AG08395 (cell line): ENCODE results near the gene METTL6.
A peak's percentile ranks its signal among the peaks of the same experiment; 100 is the strongest.
"Not testable (repeated sequence)": the region's sequence is repeated elsewhere in the genome, so short reads cannot be mapped to it uniquely, and the experiment has no call there.

Experiments
- DNase-seq: peaks from one replicate; pipeline ENCODE4 v3.0.0; 2012; ENCODE audit warnings: mixed read lengths, low spot score

Gene METTL6, protein sequence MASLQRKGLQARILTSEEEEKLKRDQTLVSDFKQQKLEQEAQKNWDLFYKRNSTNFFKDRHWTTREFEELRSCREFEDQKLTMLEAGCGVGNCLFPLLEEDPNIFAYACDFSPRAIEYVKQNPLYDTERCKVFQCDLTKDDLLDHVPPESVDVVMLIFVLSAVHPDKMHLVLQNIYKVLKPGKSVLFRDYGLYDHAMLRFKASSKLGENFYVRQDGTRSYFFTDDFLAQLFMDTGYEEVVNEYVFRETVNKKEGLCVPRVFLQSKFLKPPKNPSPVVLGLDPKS

DNA sequence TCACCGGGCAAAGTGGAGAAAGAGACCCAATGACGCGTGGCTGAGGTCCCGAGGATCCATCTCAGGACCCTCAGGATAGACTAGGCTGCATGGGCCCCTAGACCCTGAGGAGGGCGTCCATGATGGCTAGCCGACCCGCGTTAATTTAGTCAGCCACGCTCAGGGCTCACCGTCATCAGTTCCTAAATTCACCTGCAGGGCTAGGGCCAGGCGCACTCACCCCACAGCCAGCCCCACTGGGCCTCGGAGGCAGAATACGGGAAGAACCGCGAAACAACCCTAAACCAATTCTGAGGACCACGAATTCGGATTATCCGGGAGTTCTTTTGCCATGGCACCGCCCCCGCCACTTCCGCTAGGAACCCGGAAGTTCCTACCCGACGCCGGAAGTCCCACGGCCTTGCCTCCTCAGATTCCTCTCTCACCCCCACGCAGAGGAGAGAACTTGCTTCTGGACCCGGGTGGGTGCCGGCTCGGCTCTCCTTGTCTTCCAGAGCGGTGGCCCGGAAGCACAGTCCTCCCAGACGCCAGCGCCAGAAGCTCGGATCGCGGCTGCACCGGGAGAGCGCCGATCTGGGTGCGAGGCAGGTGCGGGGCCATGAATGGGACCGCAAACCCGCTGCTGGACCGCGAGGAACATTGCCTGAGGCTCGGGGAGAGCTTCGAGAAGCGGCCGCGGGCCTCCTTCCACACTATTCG lies at the start of gene METTL6, which contains the start of gene EAF1:
TSS of gene METTL6 (minus strand) at position 363 of the 699 bp plus-strand sequence. CDS start 1,033 bp downstream, outside the sequence.
TSS of gene EAF1 (plus strand) at position 417 of the 699 bp plus-strand sequence. CDS start at position 599, 182 bp downstream.
- peak; percentile 92 for DNase-seq

DNA sequence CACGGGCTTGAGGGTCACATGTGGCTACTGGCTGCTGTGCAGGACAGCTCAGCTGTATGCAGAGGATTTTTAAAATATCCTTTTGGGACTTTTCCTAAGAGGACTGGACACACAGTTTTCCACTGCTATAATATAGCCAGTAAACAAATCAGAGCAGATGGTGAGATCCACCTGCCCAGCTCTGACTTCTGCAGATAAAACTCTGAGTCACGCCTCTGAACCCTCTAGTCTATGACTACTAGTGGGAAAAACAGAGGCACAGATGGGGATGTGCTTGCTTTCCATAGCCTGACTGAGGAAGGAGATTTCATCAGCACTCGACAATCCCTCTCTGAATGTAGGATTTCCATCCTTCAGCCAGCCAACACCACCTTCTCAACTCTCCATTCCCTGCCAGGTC lies 49.0 kb upstream of the METTL6 start:
- DNase-seq: peak; percentile 29

DNA sequence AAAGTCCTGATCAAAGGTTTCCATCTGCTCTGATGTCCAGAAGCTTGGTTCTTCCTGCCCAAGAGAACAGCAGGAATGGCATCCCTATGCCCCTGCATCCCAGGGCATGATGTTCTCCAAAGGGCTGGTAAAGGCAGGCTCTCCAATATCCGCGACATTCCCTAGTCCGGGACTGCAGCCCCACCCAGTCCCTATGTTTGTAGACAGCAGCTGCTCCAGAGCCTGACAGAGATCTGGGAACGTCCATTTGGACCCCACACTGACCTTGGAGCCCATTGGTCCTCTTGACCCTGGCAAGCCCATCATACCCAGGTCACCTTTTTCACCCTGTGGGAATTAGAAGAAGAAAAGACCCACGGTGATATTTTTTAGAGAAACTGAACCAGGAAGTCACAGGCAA lies 47.8 kb upstream of the METTL6 start:
- no peak for DNase-seq

DNA sequence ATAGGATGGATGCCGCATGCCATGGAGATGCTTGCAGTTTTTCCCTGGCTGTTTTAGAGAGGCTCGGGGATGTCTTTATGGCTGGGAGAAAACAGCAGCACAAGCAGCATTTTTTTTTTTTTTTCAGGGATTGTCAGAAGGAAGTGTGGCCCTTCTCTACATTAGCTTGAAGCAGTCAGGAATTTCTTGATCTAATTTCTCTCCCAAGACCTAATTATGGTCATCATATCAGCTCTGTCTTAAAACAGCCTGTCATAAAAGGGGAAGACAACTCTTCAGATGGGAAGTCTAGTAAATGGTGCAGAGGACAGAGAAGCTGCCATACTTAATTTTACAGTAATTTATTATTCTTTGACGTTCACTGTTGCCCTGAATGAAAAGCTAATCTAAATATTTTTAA lies 44.5 kb upstream of the METTL6 start:
- DNase-seq: no peak

DNA sequence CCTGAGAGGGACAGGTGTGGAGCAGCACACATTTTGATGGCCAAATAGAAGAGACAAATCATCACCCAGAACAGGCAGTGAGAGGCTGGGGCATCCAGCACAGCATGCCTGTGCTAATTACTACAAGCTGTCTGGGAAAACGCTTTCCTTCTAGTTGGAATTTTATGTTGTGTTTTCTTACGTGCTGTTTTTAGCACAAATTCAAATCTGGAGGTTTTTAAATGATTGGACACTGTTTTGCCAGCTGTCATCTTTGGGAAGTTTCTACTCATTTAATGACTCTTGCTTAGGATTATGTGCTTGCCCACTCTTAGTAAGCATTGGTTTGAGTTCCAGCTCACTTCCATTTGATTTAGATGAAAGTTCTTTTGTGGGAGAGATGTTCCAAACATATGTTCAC lies 43.5 kb upstream of the METTL6 start:
- no peak for DNase-seq

DNA sequence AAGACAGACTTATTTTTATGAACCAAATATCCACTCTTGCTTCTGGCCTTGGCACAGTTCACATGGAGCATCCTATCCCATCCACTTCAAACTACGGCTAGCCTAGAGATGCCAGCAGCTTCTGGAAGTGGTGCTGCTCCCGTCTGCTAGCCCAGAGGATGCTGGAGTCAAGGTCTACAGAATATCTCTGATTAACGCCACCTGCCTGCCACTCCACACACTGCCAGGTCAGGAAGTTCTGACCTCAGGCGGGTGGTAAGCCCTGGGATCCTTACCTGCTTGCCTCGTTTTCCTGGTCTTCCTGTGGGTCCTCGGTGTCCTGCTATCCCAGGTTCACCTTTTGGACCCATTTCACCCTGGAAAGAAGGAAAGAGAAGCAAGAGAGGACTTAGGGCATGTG lies 42.9 kb upstream of the METTL6 start:
- DNase-seq: no peak

DNA sequence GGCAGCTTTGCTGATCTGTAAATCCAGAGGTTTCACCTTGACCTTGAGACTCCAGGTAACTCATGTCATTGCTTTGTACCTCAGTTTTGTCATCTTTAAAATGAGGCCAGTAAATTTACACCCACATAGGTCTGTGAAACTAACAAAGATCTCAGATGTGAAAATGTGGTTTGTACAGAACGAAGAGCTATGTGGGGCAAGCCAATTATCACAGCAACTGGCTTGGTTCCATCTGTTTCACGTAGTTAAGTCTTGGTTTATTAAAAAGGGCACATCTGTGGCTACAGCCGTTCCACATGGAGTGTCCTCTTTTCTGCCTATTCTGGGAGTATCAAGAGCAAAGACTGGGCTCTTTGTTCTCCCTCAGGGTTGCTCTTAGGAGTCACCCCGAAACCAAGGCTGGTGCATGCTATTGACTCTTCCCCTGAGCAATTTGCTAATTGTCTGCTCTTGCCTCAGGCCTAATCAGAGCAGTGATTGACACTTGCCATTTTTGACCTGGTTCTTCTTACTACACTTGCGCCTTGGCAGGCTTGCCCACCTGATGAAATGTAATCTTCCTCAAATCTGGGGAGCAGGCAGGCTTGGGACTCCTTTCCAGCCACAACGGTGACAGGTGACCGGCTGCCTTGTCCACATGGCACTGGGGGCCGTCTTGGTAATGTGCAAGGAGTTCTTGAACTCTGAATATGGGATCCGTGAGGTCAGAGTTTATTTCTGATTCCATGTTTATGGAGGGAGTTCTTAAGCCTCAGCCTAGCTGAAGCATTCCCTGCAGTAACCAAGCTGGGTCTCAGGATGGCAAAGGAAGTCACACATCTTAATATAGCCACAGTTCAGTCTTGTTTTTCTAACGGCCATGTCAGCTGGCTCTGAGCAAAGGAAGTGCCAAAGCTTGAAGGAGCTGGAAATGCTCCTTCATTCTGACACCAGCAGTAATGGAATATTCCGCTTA lies 40.2 kb upstream of the METTL6 start:
- DNase-seq: no peak

DNA sequence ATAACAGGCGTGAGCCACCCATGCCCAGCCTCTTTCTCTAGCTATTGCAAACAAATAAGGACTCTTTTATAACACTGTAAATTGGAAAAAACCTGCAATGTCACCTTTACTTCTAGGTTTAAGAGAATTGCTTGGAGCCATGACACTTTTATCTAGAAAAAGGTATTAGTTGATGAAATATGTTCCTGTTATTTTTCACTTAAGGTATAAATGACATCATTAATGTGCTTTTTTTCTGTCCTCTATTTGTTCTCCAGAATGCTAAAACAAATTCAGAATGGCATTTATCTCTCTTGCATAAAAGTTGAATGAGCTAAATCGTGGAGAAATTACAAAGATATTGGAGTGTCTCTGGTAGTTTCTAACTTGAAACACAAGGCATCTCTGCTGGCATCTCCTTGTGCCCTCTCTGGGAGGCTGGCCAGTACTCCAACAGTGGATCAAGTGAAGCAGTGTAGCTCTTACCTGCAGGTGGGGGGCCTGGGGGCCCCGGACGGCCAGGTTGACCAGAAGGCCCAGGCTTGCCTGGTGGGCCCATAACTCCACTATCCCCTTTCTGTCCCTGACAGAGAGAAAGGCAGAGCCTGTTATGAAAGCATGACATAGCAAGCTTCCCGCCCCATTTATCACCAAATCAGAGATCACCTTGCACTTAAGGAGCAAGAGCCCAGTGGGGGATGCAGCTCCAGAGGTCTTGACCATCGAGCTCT lies 38.7 kb upstream of the METTL6 start:
- no peak for DNase-seq

DNA sequence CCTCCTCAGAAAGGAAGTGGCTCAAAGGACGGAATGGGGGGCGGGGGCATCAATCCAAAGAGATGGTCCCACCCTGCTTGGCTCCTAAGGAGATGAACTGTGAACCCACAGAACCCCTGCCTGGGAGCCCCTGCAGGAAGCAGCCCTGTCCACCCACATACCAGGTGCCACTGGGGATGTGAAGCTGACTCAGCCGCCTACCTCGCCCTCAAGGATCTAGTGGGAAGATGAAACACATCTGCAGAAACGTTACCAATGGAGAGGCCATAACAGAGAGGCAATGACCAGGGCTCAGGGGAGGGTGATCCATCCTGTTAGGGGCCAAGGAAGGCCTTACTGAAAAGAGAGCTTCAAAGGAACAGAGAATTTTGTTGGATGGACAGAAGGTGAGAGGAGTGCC lies 35.1 kb upstream of the METTL6 start:
- no peak for DNase-seq

DNA sequence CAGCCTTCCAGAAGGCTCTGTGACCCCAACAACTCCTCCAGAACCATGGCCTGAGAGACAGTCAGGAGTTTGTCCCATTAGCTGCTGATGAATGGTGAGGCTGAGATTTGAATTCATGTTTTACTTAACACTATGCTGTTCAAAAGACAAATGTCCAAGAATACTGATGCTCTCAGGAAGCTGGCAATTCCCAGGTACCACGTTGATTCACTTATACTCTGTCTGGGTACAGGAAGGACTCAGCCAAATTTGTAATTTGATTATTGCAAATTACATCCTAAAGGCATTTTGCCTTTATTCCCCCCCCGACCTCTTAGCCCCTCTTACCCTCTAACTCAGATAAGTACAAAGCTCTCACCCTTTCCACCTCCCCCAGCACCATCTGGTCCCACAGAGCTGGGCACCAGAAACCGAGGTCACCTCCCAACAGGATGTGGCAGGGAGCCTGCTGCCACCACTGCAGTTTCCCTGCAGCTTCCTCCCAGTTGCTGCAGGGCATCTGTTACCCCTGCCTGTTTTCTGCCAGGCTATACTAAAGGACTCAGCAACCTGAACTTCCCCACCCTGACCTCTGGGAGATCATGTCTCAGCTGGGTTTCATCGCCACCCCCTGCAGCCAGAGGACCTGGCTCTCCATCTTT lies 33.7 kb upstream of the METTL6 start:
- DNase-seq: no peak

DNA sequence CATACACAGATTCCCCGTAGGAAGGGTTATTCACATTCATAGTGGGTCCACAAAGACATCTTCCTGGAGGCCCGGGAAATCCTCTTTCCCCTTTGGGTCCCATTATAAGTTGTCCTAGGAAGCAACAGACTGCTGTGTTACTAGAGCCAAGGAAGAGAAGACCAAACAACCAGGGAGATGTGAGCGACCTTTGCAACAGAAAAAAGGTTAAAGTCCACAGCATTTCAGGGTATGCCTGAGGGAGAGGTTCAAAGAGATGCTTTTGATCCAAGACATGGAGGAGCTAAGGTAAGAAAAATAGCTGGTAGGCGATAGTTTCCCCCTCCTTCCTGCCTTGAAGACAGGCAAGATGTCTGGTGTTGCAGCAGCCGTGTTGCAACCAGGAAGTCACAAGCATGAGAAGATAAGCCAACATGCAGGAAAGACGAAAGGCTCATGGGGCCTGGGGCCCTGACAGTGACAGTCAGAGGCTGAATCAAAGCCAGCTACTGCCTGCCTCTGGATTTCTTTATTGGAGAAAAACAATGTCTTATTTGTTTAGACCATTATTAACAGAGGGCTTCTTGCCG lies 31.0 kb upstream of the METTL6 start:
- DNase-seq: no peak

DNA sequence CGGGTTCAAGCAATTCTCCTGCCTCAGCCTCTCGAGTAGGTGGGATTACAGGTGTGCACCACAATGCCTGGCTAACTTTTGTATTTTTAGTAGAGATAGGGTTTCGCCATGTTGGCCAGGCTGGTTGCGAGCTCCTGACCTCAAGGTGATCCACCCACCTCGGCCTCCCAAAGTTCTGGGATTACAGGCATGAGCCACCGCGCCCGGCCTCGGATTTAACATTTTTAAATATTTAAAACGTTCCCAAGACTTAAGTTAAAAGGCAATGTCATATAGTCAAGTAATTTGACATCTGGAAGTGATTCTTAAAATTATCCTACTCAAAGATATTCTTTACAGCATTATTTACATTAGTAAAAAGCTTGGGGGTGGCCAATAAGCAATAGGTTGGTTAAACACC lies 29.6 kb upstream of the METTL6 start:
- not testable (repeated sequence) for DNase-seq

DNA sequence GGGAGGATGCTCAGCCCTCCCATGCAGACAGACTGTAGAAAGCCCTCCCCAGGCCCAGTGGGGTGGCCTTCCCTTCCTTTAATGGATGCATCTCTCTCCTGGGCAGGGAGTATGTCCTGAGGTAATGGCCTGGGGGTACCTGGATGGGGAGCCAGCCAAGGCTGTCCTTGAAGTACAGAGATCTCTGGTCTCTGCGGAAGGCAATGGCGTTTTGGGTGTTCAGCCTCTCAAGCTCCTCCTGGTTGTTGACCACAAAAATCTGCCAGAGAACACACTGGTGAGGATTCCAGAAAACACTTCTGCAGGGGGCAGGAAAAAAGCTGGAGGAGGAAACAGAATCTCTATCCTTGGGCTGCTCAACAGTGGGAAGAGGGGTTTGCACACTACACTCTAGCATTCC lies 29.0 kb upstream of the METTL6 start:
- no peak for DNase-seq

DNA sequence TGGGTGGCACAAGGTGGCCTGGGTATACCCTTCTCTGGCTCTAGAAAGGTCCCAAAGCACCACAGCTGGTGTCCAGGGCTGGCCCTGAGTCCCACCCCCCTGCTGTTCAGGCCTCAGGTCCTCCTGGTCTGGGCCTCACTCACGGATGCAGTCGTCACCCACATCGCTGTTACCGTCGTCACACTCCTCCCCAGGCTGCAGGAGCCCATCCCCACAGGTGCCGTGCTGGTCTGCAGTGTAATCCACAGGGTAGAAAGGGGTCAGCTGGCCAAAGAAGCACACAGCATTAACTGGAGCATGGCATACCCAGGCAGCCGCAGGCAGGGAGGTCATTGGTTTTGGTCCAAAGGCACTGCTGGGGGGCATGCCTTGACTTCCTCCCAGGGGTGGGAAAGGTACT lies 28.4 kb upstream of the METTL6 start:
- DNase-seq: no peak

DNA sequence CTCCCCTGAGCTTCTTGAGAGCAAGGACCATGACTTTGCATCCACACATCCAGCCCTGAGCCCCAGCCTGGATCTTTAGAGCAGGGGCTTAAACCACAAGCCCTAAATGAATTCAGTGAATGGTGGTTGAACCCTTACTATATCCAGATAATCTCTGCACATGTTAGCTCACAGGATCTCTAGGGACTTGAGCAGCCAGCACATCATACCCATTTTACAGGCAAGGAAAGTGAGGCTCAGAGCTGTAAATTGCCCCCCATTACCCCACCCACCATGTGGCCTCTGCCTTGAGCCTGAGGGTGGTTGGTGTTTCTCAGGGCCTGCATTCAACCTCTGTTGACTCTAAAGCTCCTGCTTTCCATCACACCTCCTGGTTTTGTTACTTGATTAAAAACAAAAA lies 27.6 kb upstream of the METTL6 start:
- DNase-seq: no peak

DNA sequence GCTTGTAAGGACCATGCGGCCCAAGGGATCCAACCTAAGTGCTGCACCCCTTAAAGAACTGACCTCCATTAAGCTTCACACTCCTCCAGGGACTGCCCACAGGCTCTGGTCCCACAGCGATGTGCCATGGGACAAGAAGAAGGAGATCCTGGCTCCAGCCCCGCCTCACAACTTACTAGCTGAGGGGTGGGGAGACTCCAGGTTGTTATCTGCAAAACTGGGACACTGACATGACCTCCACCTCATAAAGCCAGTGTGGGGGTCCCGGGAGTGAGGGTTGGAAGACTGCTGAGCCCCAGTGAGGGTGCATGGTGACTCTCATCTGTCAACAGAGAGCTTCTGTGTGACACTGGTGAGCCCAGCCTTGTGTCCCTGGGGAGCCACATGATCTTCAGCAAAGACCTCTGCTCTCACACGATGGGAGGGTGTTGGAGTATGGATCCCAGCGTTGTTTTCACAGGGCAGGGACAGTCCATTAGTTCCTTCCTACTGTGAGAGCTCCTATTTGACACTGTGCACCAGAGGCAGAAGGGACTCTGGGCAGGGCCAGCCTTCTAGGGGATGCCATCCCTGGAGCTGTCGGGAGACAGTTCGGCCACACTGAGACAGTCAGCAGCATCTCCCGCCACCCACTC lies 26.8 kb upstream of the METTL6 start:
- DNase-seq: no peak

DNA sequence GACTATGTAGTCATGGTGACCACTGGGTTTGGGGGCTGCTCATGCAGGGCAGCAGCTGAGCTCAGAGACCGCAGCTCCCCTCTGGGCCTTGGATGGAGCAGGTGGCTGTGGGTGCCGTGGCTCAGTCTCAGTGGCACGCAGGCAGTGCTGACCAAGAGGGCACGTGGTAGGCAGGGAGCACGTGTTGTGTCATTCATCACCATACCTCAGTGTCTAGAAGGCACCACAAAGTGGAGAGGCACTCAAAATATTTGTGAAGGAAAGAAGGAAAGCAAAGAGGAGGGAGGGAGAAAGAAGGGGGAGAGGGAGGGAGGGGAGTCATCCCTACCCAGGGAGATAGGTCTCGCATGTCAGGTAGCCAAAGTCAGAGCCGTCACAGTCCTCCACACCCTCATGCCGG lies 26.2 kb upstream of the METTL6 start:
- DNase-seq: no peak

DNA sequence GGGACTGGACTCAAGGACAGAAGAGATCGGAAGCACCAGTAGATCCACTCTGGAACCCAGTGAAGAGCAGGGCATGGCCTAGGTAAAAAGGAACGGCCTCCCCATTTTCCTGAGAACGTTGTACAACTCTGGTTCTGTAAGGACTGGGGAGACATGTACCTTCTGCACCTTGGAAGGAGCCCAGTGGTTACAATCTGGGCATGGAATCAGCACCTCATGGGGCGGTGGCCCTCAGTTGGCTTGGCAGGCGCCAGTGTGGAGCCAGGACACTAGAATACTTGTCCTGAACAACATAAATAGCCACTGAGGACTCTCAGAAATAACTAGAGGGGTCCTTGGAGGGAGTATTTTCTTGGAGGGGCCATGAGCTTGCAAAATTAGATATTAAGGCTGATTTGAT lies 25.6 kb upstream of the METTL6 start:
- DNase-seq: no peak

DNA sequence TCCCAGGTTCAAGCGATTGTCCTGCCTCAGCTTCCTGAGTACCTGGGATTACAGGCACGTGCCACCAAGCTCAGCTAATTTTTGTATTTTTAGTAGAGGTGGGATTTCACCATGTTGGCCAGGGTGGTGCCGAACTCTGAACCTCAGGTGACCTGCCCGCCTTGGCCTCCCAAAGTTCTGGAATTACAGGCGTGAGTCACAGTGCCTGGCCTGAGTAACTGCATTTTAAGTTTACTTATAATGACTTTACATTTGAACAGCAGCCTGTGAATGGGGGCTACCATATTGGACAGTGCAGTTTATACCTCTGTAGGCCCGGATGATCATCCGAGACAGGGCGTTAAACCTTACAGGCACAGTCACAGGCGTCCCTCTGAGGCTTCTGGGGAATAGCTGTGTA lies 24.8 kb upstream of the METTL6 start:
- no peak for DNase-seq
